ENCODE results near the gene GALNT15.

The GALNT15 gene

GRCh38 chr3:16254916-16255315, 80.4 kb downstream of the GALNT15 start:
- Histone ChIP-seq H3K4me3 (ENCODE audit: low read length) (no peak overlapping the region), H3K27ac (ENCODE audit: low read depth, low read length) (no peak overlapping the region), H3K36me3 (ENCODE audit: control insufficient read depth, insufficient read depth, low read length) (peaks cover 2% of the 10 kb centered on the region), H3K4me1 (ENCODE audit: control insufficient read depth, insufficient read depth, low read length) (no peaks in the 10 kb centered on the region), H3K27me3 (ENCODE audit: control insufficient read depth, insufficient read depth, low read length) (no peaks in the 10 kb centered on the region), H3K9ac (ENCODE audit: low read length) (no peak overlapping the region)

DNA sequence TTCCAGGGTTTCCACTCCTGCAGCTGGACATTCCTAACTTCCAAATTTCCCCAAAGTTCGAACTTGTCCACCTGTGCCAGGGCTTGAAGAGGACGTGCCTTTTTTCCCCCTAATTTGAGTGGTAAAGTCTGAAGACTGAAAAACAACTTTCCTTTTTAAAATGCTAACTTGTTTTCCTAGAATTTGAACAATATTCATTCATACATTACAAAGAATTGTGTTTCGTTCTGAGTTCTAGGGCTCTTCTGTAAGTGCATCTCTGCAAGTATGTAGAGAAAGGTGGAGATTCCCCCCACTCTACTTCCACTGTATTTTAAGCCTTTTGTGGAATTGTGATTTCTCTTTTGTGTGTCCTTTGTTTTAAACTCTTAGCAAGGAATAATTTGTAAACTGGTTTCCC, 80.8 kb downstream of the GALNT15 start:
- Histone ChIP-seq H3K9ac (ENCODE audit: low read length) (no peak overlapping the region), H3K27me3 (ENCODE audit: control insufficient read depth, insufficient read depth, low read length) (no peaks in the 10 kb centered on the region), H3K27ac (ENCODE audit: low read depth, low read length) (no peak overlapping the region), H3K36me3 (ENCODE audit: control insufficient read depth, insufficient read depth, low read length) (peaks cover 2% of the 10 kb centered on the region), H3K4me1 (ENCODE audit: control insufficient read depth, insufficient read depth, low read length) (no peaks in the 10 kb centered on the region), H3K4me3 (ENCODE audit: low read length) (no peak overlapping the region)

DNA sequence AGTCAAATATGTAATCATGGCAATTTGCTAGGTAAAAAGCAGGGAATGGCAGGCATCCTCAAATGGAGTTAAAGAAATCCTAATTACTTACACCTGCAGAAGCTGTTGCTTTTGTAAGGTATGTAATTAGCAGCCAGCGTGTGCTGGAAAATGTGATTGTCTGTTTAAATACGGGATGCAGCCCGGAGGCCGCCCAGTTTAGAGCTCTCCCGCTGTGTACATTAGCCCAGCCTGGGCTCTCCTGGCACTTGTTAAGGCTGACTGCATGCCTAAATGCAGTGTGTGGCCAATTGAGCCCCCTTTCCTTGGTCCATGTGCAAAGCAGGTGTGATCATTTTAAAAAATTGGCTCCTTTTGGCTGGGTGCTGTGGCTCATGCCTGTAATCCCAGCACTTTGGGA, 81.2 kb downstream of the GALNT15 start:
- H3K27me3 ChIP-seq (ENCODE audit: control insufficient read depth, insufficient read depth, low read length): no peaks in the 10 kb centered on the region
- no peak overlapping the region for H3K9ac ChIP-seq (ENCODE audit: low read length)
- H3K36me3 ChIP-seq (ENCODE audit: control insufficient read depth, insufficient read depth, low read length): peaks cover 2% of the 10 kb centered on the region
- H3K27ac ChIP-seq (ENCODE audit: low read depth, low read length): no peak overlapping the region
- no peak overlapping the region for H3K4me3 ChIP-seq (ENCODE audit: low read length)
- no peaks in the 10 kb centered on the region for H3K4me1 ChIP-seq (ENCODE audit: control insufficient read depth, insufficient read depth, low read length)

GRCh38 chr3:16257309-16257708, 82.8 kb downstream of the GALNT15 start:
- Histone ChIP-seq H3K36me3 (ENCODE audit: control insufficient read depth, insufficient read depth, low read length) (peaks cover 2% of the 10 kb centered on the region), H3K9ac (ENCODE audit: low read length) (no peak overlapping the region), H3K4me1 (ENCODE audit: control insufficient read depth, insufficient read depth, low read length) (no peaks in the 10 kb centered on the region), H3K27me3 (ENCODE audit: control insufficient read depth, insufficient read depth, low read length) (no peaks in the 10 kb centered on the region), H3K27ac (ENCODE audit: low read depth, low read length) (no peak overlapping the region), H3K4me3 (ENCODE audit: low read length) (no peak overlapping the region)

DNA sequence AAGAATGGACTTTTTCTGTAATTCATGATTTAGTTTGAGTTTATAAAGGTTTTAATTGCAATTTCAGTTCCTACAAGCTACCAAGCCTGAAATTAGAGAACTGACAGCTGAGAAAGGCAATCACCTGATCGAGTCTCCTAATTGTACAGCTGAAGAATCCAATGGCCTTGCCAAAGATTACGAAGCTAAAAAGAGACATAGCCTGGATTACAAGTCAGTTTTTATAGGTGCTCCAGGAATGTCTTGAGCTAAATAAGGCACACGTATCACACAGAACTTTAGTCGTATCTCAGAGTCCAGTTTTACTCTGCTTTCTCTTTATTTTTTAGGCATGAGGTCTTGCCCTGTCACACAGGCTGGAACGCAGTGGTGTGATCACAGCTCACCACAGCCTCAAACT, 83.7 kb downstream of the GALNT15 start:
- H3K36me3 ChIP-seq (ENCODE audit: control insufficient read depth, insufficient read depth, low read length): peaks cover 2% of the 10 kb centered on the region
- H3K4me3 ChIP-seq (ENCODE audit: low read length): no peak overlapping the region
- H3K9ac ChIP-seq (ENCODE audit: low read length): no peak overlapping the region
- H3K27ac ChIP-seq (ENCODE audit: low read depth, low read length): no peak overlapping the region
- no peaks in the 10 kb centered on the region for H3K4me1 ChIP-seq (ENCODE audit: control insufficient read depth, insufficient read depth, low read length)
- H3K27me3 ChIP-seq (ENCODE audit: control insufficient read depth, insufficient read depth, low read length): no peaks in the 10 kb centered on the region

DNA sequence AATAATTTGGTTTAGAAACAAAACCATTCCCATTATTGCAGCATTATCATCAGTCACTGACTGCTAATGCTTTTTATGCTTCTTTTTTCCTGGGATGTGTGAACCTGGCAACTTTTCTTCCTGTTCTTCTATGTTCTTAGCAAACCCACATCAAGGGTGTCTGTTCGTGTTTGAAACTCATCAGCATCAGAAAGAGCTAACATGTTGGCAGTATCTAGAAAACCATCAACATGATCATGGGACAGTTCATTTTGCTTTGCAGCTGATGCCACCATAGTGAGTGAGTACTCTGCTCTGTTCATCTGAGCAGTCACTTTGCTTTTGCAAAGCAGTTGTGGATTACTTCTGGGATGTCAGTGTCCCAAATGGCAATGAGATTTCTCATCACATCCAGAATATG, 84.4 kb downstream of the GALNT15 start:
- H3K27me3 ChIP-seq (ENCODE audit: control insufficient read depth, insufficient read depth, low read length): no peaks in the 10 kb centered on the region
- H3K36me3 ChIP-seq (ENCODE audit: control insufficient read depth, insufficient read depth, low read length): peaks cover 2% of the 10 kb centered on the region
- no peak overlapping the region for H3K27ac ChIP-seq (ENCODE audit: low read depth, low read length)
- no peak overlapping the region for H3K4me3 ChIP-seq (ENCODE audit: low read length)
- no peaks in the 10 kb centered on the region for H3K4me1 ChIP-seq (ENCODE audit: control insufficient read depth, insufficient read depth, low read length)
- H3K9ac ChIP-seq (ENCODE audit: low read length): no peak overlapping the region

DNA sequence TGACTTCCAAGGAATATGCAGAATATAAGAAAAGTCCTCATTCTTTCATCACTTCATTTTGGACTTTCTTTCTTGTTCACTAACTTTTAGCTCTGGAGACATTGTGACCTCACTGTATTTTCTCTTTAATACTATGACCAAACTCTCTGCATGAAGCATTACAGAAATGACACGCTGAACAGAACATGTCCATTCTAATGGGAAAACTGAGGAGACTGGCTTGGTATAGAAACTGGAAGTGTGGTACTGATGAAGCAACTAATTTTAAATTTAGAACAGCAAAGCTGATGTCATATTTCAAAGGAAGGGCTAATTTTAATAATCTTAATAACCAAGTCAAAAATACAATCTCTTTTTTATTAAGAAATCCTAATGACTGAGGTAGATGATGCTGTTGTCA, 85.6 kb downstream of the GALNT15 start:
- Histone ChIP-seq H3K27me3 (ENCODE audit: control insufficient read depth, insufficient read depth, low read length) (no peaks in the 10 kb centered on the region), H3K4me3 (ENCODE audit: low read length) (no peak overlapping the region), H3K4me1 (ENCODE audit: control insufficient read depth, insufficient read depth, low read length) (no peaks in the 10 kb centered on the region), H3K27ac (ENCODE audit: low read depth, low read length) (no peak overlapping the region), H3K9ac (ENCODE audit: low read length) (no peak overlapping the region), H3K36me3 (ENCODE audit: control insufficient read depth, insufficient read depth, low read length) (peaks cover 2% of the 10 kb centered on the region)

DNA sequence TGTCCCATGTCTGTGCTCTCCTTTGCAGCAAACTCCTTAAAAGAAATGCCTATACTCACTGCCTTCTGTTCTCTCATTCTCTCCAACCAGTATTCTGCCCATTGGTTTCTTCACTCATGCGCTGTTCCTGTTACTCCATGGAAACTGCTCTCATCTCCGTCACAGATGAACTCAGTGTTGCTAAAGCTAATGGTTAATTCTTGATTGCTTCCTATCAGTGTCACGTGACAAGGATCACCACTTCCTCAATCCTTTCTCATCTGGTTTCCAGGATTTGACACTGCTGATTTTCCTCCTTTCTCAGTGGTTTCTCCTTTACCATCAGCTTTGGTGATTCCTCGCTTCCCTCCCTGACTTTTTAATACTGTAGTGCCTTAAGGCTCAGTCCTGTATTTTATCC, 87.7 kb downstream of the GALNT15 start:
- Histone ChIP-seq H3K27me3 (ENCODE audit: control insufficient read depth, insufficient read depth, low read length) (no peaks in the 10 kb centered on the region), H3K27ac (ENCODE audit: low read depth, low read length) (no peak overlapping the region), H3K4me3 (ENCODE audit: low read length) (no peak overlapping the region), H3K9ac (ENCODE audit: low read length) (no peak overlapping the region), H3K36me3 (ENCODE audit: control insufficient read depth, insufficient read depth, low read length) (peaks cover 2% of the 10 kb centered on the region), H3K4me1 (ENCODE audit: control insufficient read depth, insufficient read depth, low read length) (no peaks in the 10 kb centered on the region)

DNA sequence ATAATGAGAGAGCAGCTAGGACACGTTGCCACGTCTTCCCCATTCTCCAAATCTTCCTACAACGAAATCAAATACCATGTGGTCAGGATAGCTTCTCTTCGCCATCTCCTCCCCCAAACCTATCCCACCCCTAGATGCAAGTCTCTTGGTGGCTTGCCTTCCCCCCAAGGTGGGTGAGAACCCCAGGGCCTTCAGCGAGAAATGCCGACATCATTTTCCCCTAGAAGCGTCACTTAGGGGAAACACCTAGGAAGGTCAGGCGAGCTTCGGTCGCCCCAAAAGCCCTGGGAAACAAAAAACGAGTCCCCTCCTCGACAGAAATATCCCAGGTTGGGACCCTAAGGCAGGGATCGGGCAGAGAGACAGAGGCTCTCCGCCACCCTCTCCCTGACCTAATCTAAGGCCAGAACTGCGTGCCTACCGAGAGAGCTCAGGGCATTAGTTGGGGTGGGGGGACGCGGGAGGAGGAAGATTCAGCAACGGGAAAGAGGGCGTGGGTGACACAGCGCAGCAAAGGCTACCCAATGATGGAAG, 89.8 kb downstream of the GALNT15 start:
- H3K4me3 ChIP-seq (ENCODE audit: low read length): peak overlapping the region; percentile 97
- H3K36me3 ChIP-seq (ENCODE audit: control insufficient read depth, insufficient read depth, low read length): peaks cover under 1% of the 10 kb centered on the region
- peak overlapping the region; percentile 71 for H3K9ac ChIP-seq (ENCODE audit: low read length)
- H3K27ac ChIP-seq (ENCODE audit: low read depth, low read length): peak overlapping the region; percentile 86
- no peaks in the 10 kb centered on the region for H3K4me1 ChIP-seq (ENCODE audit: control insufficient read depth, insufficient read depth, low read length)
- H3K27me3 ChIP-seq (ENCODE audit: control insufficient read depth, insufficient read depth, low read length): no peaks in the 10 kb centered on the region

DNA sequence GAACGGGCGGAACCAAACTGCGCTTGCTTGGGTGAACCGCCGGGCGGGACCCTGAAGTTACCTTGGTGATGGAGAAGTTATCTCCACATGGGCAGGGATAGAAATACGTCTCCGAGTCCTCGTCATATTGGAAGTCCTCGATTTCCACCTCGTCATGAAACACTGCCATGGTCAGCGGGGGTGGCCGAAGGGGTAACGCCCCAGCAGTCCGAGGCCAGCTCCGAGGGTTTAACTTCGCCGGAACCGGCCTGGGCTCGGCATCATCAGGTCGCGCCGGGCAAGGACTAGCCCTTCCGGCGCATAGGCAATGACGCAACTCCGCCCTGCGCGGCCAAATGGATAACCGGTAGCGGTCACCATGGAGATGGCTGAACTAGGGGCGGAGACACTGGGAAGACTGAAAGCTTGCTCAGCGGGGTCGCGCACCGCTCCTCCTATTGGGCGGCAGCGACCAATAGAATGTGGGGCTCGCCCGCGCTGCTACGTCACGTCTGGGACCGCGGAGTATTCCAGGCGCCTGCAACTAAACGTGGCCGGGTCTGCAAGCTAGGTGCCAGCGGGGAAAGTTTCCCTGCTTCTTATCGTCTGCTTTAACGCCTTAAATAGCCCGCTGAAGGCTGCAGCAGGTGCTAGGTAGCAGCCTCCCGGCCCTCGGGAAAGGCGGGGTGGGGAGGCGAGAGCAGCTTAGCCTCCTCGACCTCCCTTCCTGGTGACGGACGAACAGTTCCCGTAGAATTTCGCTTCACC, 90.4 kb downstream of the GALNT15 start, which contains the start of the genes DPH3 and OXNAD1:
DPH3 (minus strand) TSS at position 236 of the 747 bp plus-strand sequence; CDS start at position 169, 67 bp downstream.
OXNAD1 (plus strand) TSS at position 505 of the 747 bp plus-strand sequence. CDS start 5,741 bp downstream, outside the sequence.
- no peaks in the 10 kb centered on the region for H3K36me3 ChIP-seq (ENCODE audit: control insufficient read depth, insufficient read depth, low read length)
- peak within 1 kb of the TSS; percentile 71 for H3K9ac ChIP-seq (ENCODE audit: low read length)
- no peaks in the 10 kb centered on the region for H3K27me3 ChIP-seq (ENCODE audit: control insufficient read depth, insufficient read depth, low read length)
- peak within 1 kb of the TSS; percentile 86 for H3K27ac ChIP-seq (ENCODE audit: low read depth, low read length)
- H3K4me1 ChIP-seq (ENCODE audit: control insufficient read depth, insufficient read depth, low read length): no peaks in the 10 kb centered on the region
- peak within 1 kb of the TSS; percentile 97 for H3K4me3 ChIP-seq (ENCODE audit: low read length)

GRCh38 chr3:16265455-16265786, 90.9 kb downstream of the GALNT15 start:
- H3K36me3 ChIP-seq (ENCODE audit: control insufficient read depth, insufficient read depth, low read length): no peaks in the 10 kb centered on the region
- H3K4me1 ChIP-seq (ENCODE audit: control insufficient read depth, insufficient read depth, low read length): no peaks in the 10 kb centered on the region
- peak overlapping the region; percentile 97 for H3K4me3 ChIP-seq (ENCODE audit: low read length)
- no peaks in the 10 kb centered on the region for H3K27me3 ChIP-seq (ENCODE audit: control insufficient read depth, insufficient read depth, low read length)
- peak overlapping the region; percentile 76 for H3K27ac ChIP-seq (ENCODE audit: low read depth, low read length)
- peak overlapping the region; percentile 43 for H3K9ac ChIP-seq (ENCODE audit: low read length)

- no peak overlapping the region for H3K4me3 ChIP-seq (ENCODE audit: low read length)
- no peaks in the 10 kb centered on the region for H3K27me3 ChIP-seq (ENCODE audit: control insufficient read depth, insufficient read depth, low read length)
- H3K36me3 ChIP-seq (ENCODE audit: control insufficient read depth, insufficient read depth, low read length): peaks cover 4% of the 10 kb centered on the region
- H3K4me1 ChIP-seq (ENCODE audit: control insufficient read depth, insufficient read depth, low read length): no peaks in the 10 kb centered on the region
- no peak overlapping the region for H3K27ac ChIP-seq (ENCODE audit: low read depth, low read length)
- peak overlapping the region; percentile 12 for H3K9ac ChIP-seq (ENCODE audit: low read length)
These were observed 92.2 kb downstream of the GALNT15 start for GRCh38 chr3:16266714-16267113.

- H3K9ac ChIP-seq (ENCODE audit: low read length): no peak overlapping the region
- H3K27ac ChIP-seq (ENCODE audit: low read depth, low read length): no peak overlapping the region
- no peaks in the 10 kb centered on the region for H3K4me1 ChIP-seq (ENCODE audit: control insufficient read depth, insufficient read depth, low read length)
- peaks cover 6% of the 10 kb centered on the region for H3K36me3 ChIP-seq (ENCODE audit: control insufficient read depth, insufficient read depth, low read length)
- no peak overlapping the region for H3K4me3 ChIP-seq (ENCODE audit: low read length)
- no peaks in the 10 kb centered on the region for H3K27me3 ChIP-seq (ENCODE audit: control insufficient read depth, insufficient read depth, low read length)
These were observed 96.4 kb downstream of the GALNT15 start for GRCh38 chr3:16270855-16271254.
